HepG2 (cell line): Measurements from ENCODE around the gene TPSB2. TPM values are rescaled to one million over a fixed set of nuclear protein-coding genes. Genes with fewer than 3 reads are reported as not detected.
"Not testable (repeated sequence)": the region's sequence is repeated elsewhere in the genome, so short reads cannot be mapped to it uniquely, and the experiment has no call there.

Experiments used
- ATAC-seq: fragments of 200-7000 bp; cut with Tn5 transposase; 3 replicates; pipeline ENCODE4 v1.9.1; 2020; ENCODE audit warnings: mild to moderate bottlenecking, moderate library complexity
- BruUV-seq: library from RNA; stranded (reverse); fragments of 400-500 nt; replicated peaks from 2 replicates; lab custom pipeline; 2021; lab: Mats Ljungman, UMichigan
- CTCF ChIA-PET: fragments of 300-600 bp; formaldehyde crosslinking; extraction: SDS; loops from one replicate; lab custom pipeline; 2021; ENCODE audit warnings: low total read pairs, inconsistent platforms, low intra/inter-chr PET ratio; lab: Yijun Ruan, JAX
- POLR2A ChIA-PET: fragments of 350-600 bp; sonication (Branson Sonifier 250); formaldehyde crosslinking; loops from one replicate; lab custom pipeline; 2020; ENCODE audit warnings: antibody characterized with exemption, inconsistent platforms; lab: Yijun Ruan, JAX
- DNase-seq: peaks from one replicate; pipeline ENCODE4 v3.0.0-alpha.2; 2015; ENCODE audit warnings: low spot score
- FAIRE-seq: peaks from 3 replicates; lab custom pipeline; 2011; peaks lifted over from hg19 to GRCh38; lab: Jason Lieb, UNC
- H2AFZ ChIP-seq: one replicate; pipeline ENCODE4 v1.6.1; 2011; ENCODE audit warnings: low read length, inconsistent platforms
- H3K27ac ChIP-seq: fragments of 300-600 bp; 3 replicates; pipeline ENCODE4 v1.8.0; 2011; ENCODE audit warnings: mixed run types, mild to moderate bottlenecking, mixed read lengths, low read length, inconsistent platforms; ENCODE audit not compliant: insufficient read depth; ENCODE audit errors: extremely low read length
- H3K27me3 ChIP-seq, 2 experiments: fragments of 200-600 bp in 1 of 2; 2 replicates in 1 of 2; 3 replicates in 1 of 2; pipeline versions ENCODE4 v1.6.0 to v1.8.0; 2011; ENCODE audit warnings: low read length in 2 of 2, mild to moderate bottlenecking in 2 of 2, moderate library complexity in 2 of 2, inconsistent platforms in 1 of 2; ENCODE audit not compliant: insufficient read depth in 2 of 2, control insufficient read depth in 1 of 2
- H3K36me3 ChIP-seq, 2 experiments: fragments of 200-600 bp in 1 of 2; replicated peaks in 1 of 2; 2 replicates in 1 of 2; 3 replicates in 1 of 2; pipeline versions ENCODE4 v1.5.1 to v1.8.0; 2011; ENCODE audit warnings: low read length in 2 of 2, inconsistent platforms in 1 of 2; ENCODE audit not compliant: insufficient read depth in 2 of 2, control insufficient read depth in 1 of 2
- H3K4me1 ChIP-seq: 2 replicates; pipeline ENCODE4 v1.5.1; 2012; ENCODE audit warnings: low read length, inconsistent platforms; ENCODE audit not compliant: insufficient read depth
- H3K4me2 ChIP-seq: 2 replicates; pipeline ENCODE4 v1.6.0; 2011; ENCODE audit warnings: low read depth, low read length, inconsistent platforms
- H3K4me3 ChIP-seq, 3 experiments: fragments of 200-600 bp in 1 of 3; sonication (generic), shearing (Covaris generic) in 1 of 3; replicated peaks in 1 of 3; 2 replicates each; pipeline ENCODE4 v1.5.1; 2011 to 2016; ENCODE audit warnings: low read length in 3 of 3, inconsistent platforms in 2 of 3, low read depth in 2 of 3, mild to moderate bottlenecking in 2 of 3, control low read depth in 1 of 3, mixed read lengths in 1 of 3; ENCODE audit not compliant: insufficient read depth in 1 of 3
- H3K79me2 ChIP-seq: one replicate; pipeline ENCODE4 v1.6.1; 2011; ENCODE audit warnings: low read length, inconsistent platforms; ENCODE audit not compliant: insufficient read depth
- H3K9ac ChIP-seq: 2 replicates; pipeline ENCODE4 v1.6.0; 2011; ENCODE audit warnings: mild to moderate bottlenecking, low read depth, low read length, inconsistent platforms; ENCODE audit not compliant: insufficient read depth
- H3K9me3 ChIP-seq: 2 replicates; pipeline ENCODE4 v1.5.1; 2012; ENCODE audit warnings: mild to moderate bottlenecking, low read length
- H4K20me1 ChIP-seq: 2 replicates; pipeline ENCODE4 v1.6.0; 2011; ENCODE audit warnings: inconsistent platforms, mild to moderate bottlenecking, low read length, moderate library complexity; ENCODE audit not compliant: insufficient read depth
- ARNT2 ChIP-seq: sonication (generic); formaldehyde crosslinking; IDR thresholded peaks from 2 replicates; pipeline ENCODE4 v1.8.0; 2022; ENCODE audit warnings: mild to moderate bottlenecking, low read depth, missing genetic modification reagents, moderate library complexity
- HOXA3 ChIP-seq: sonication (generic); formaldehyde crosslinking; IDR thresholded peaks from 2 replicates; pipeline ENCODE4 v1.5.0; 2020; ENCODE audit warnings: missing genetic modification reagents
- HOXD1 ChIP-seq: sonication (generic); formaldehyde crosslinking; IDR thresholded peaks from 2 replicates; pipeline ENCODE4 v1.5.0; 2020; ENCODE audit warnings: missing genetic modification reagents
- JUNB ChIP-seq: sonication (generic); formaldehyde crosslinking; IDR thresholded peaks from 2 replicates; pipeline ENCODE4 v1.8.0; 2022; ENCODE audit warnings: missing genetic modification reagents, mild to moderate bottlenecking, borderline replicate concordance
- MNT ChIP-seq: fragments of 450-650 bp; IDR thresholded peaks from 2 replicates; pipeline ENCODE4 v1.6.1; 2016
- NR1H2 ChIP-seq: sonication (generic); formaldehyde crosslinking; IDR thresholded peaks from 2 replicates; pipeline ENCODE4 v1.8.1; 2022; ENCODE audit warnings: low read depth, missing genetic modification reagents, borderline replicate concordance
- NRL ChIP-seq: sonication (generic); formaldehyde crosslinking; IDR thresholded peaks from 2 replicates; pipeline ENCODE4 v1.5.0; 2020; ENCODE audit warnings: missing genetic modification reagents, mild to moderate bottlenecking, moderate library complexity, borderline replicate concordance
- PHF21A ChIP-seq: sonication (generic); formaldehyde crosslinking; IDR thresholded peaks from 2 replicates; pipeline ENCODE4 v1.5.0; 2020; ENCODE audit warnings: mild to moderate bottlenecking, missing genetic modification reagents
- RFX3 ChIP-seq: IDR thresholded peaks from 2 replicates; pipeline ENCODE4 v1.6.1; 2016; ENCODE audit warnings: missing biosample characterization, missing genetic modification reagents
- SIX4 ChIP-seq: sonication (generic); formaldehyde crosslinking; IDR thresholded peaks from 2 replicates; pipeline ENCODE4 v1.4.0; 2020; ENCODE audit warnings: missing genetic modification reagents
- SMARCE1 ChIP-seq: fragments of 450-650 bp; IDR thresholded peaks from 2 replicates; pipeline ENCODE4 v1.6.1; 2017; ENCODE audit warnings: borderline replicate concordance
- ZBTB38 ChIP-seq: sonication (generic); formaldehyde crosslinking; IDR thresholded peaks from 2 replicates; pipeline ENCODE4 v1.5.1; 2020; ENCODE audit warnings: mild to moderate bottlenecking, missing genetic modification reagents
- ZNF343 ChIP-seq: sonication (generic); formaldehyde crosslinking; IDR thresholded peaks from 2 replicates; pipeline ENCODE4 v1.4.0; 2020; ENCODE audit warnings: mild to moderate bottlenecking, missing genetic modification reagents
- ZNF790 ChIP-seq: sonication (generic); formaldehyde crosslinking; IDR thresholded peaks from 2 replicates; pipeline ENCODE4 v1.8.0; 2022; ENCODE audit warnings: missing genetic modification reagents, mild to moderate bottlenecking, borderline replicate concordance
- ZNF841 ChIP-seq: sonication (generic); formaldehyde crosslinking; IDR thresholded peaks from 2 replicates; pipeline ENCODE4 v1.8.1; 2023; ENCODE audit warnings: missing genetic modification reagents, borderline replicate concordance
- WGBS: methylation state at CpG from one replicate; pipeline ENCODE4 v1.1.6; 2017; ENCODE audit warnings: low lambda C conversion rate; 5-methylcytosine and 5-hydroxymethylcytosine counted together
- in situ Hi-C: cut with HindIII; loops from 2 replicates; pipeline ENCODE4 v1.10.0; 2017; ENCODE audit warnings: low pct_unique_long_range_greater_than_20kb; ENCODE audit not compliant: extremely low pct_ligation_motif_present
- intact Hi-C: fragments of 100-400 bp; cut with micrococcal nuclease; formaldehyde crosslinking; loops from one replicate; pipeline ENCODE4 v1.10.0; 2022; ENCODE audit not compliant: unreplicated experiment
- polyA plus RNA-seq, 8 experiments: library from polyadenylated mRNA; depleted of rRNA in 3 of 8; stranded (reverse) in 7 of 8; unstranded in 1 of 8; fragments of >200 nt; fragmentation: Illumina TruSeq in 4 of 8; extraction: Trizol in 4 of 8; gene quantifications; 2 replicates each; pipeline versions ENCODE4 v1.2.1 to v1.2.3, GENCODE V29; 2011 to 2016; ENCODE audit warnings: low read depth in 4 of 8, missing spikeins in 1 of 8, mixed read lengths in 1 of 8; ENCODE audit not compliant: insufficient read depth in 1 of 8
- total RNA-seq, 5 experiments: library from RNA; depleted of rRNA; stranded (reverse); fragments of >200 nt; fragmentation: Illumina TruSeq; extraction: Trizol; gene quantifications; 2 replicates each; pipeline ENCODE4 v1.2.3, GENCODE V29; 2016; ENCODE audit warnings: low read depth in 1 of 5
- TF ChIP-seq, protein P1 (sequence below): sonication (generic); formaldehyde crosslinking; conservative IDR thresholded peaks from 2 replicates; pipeline ENCODE4 v1.8.1; 2023; ENCODE audit warnings: missing genetic modification reagents

TPSB2 gene
- total and polyA plus RNA-seq, 2 of the 13 experiments (the other 11 are each of a cell fraction or from before 2014, with no cell fraction given), result not detected

DNA sequence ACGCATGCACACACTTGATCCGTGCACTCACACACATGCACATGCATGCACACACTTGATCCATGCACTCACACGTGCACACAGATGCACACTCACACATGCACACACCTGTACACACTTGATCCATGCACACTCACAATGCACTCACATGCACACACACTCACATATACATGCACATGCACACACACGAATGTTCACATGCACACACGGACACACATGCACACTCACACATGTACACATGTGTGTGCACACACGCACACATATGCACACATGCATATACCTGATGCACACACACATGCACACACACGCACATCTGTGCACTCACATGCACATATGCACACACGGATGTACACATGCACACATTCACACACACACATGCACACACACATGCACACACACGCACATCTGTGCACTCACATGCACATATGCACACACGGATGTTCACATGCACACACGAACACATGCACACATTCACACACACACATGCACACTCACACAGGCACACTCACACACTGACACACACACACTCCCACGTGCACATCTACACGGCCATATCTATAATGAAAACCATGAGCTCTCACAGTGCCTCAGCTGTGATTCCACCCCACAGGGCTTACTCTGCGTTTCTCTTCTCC, 18.0 kb upstream of the TPSB2 start:
- 28% methylated on average over 8 of the region's 14 CpGs for WGBS
- H3K27ac ChIP-seq, BruUV-seq, H3K4me3 ChIP-seq, H3K9me3 ChIP-seq, H3K36me3 ChIP-seq, H3K9ac ChIP-seq, CTCF ChIA-PET, H3K4me2 ChIP-seq, in situ Hi-C loops, H2AFZ ChIP-seq, FAIRE-seq, POLR2A ChIA-PET, intact Hi-C loops, ATAC-seq, H3K79me2 ChIP-seq, H4K20me1 ChIP-seq, DNase-seq, H3K4me1 ChIP-seq: not testable (repeated sequence)
- H3K27me3 ChIP-seq, result peaks cover 1 to 32% of the 10 kb centered on the region in 2 experiments; a peak in 4 of 5 replicates
- TF ChIP-seq MNT, result peak; percentile 94

GRCh38 chr16:1245452-1246020, 15.6 kb upstream of the TPSB2 start:
- CTCF ChIA-PET, result no interaction called here
- no peak for FAIRE-seq
- TF ChIP-seq HOXA3 (CRISPR knock-in tag) (no peak), NR1H2 (no peak), PHF21A (CRISPR knock-in tag) (no peak), SIX4 (CRISPR knock-in tag) (no peak), NRL (CRISPR knock-in tag) (no peak), ZNF790 (CRISPR knock-in tag) (no peak), JUNB (CRISPR knock-in tag) (no peak), RFX3 (CRISPR knock-in tag) (no peak), ZNF343 (no peak), SMARCE1 (no peak), ARNT2 (CRISPR knock-in tag) (no peak), ZNF841 (CRISPR knock-in tag) (no peak), ZBTB38 (CRISPR knock-in tag) (no peak), HOXD1 (no peak)
- TF ChIP-seq, protein P1, sequence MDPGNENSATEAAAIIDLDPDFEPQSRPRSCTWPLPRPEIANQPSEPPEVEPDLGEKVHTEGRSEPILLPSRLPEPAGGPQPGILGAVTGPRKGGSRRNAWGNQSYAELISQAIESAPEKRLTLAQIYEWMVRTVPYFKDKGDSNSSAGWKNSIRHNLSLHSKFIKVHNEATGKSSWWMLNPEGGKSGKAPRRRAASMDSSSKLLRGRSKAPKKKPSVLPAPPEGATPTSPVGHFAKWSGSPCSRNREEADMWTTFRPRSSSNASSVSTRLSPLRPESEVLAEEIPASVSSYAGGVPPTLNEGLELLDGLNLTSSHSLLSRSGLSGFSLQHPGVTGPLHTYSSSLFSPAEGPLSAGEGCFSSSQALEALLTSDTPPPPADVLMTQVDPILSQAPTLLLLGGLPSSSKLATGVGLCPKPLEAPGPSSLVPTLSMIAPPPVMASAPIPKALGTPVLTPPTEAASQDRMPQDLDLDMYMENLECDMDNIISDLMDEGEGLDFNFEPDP, result no peak

More at GRCh38 chr16:1245452-1246020, 15.6 kb upstream of the TPSB2 start:
- H3K36me3 ChIP-seq, result no peaks in the 10 kb centered on the region
- H3K9me3 ChIP-seq, result no peaks in the 10 kb centered on the region
- H3K79me2 ChIP-seq, result no peaks in the 10 kb centered on the region
- H3K27me3 ChIP-seq, result peaks cover 1 to 32% of the 10 kb centered on the region in 2 experiments; a peak in 4 of 5 replicates
- ATAC-seq (no peak), DNase-seq (no peak)
- no peaks in the 10 kb centered on the region for H4K20me1 ChIP-seq
- H3K4me1 ChIP-seq, result no peaks in the 10 kb centered on the region
- in situ Hi-C loops (no loop called here), intact Hi-C loops (no loop called here)
- POLR2A ChIA-PET, result no interaction called here
- BruUV-seq, result no TSS peak
- H2AFZ ChIP-seq, result no peak overlapping the region
- H3K4me3 ChIP-seq, result no peak overlapping the region
- H3K27ac ChIP-seq, result no peak overlapping the region
- H3K4me2 ChIP-seq, result no peak overlapping the region
- 14% methylated on average over 12 of the region's 22 CpGs for WGBS
- no peak overlapping the region for H3K9ac ChIP-seq
